GM06990 (cell line): ENCODE measurements around the gene AGO4.
"Not testable (repeated sequence)": the region's sequence is repeated elsewhere in the genome, so short reads cannot be mapped to it uniquely, and the experiment has no call there.

ENCODE experiments used
- DNase-seq: peaks from one replicate; pipeline ENCODE4 v3.0.0-alpha.2; 2011; ENCODE audit not compliant: insufficient read length; ENCODE audit errors: extremely low read depth
- H3K27me3 ChIP-seq: replicated peaks from 2 replicates; pipeline ENCODE4 v1.6.0; 2011; ENCODE audit warnings: low read length; ENCODE audit not compliant: control insufficient read depth, insufficient read depth
- H3K36me3 ChIP-seq: 2 replicates; pipeline ENCODE4 v1.5.1; 2011; ENCODE audit warnings: low read length; ENCODE audit not compliant: control insufficient read depth, insufficient read depth
- H3K4me3 ChIP-seq: replicated peaks from 2 replicates; pipeline ENCODE4 v1.5.1; 2011; ENCODE audit warnings: low read depth, mild to moderate bottlenecking, control low read depth, low read length
- TF ChIP-seq, protein P1 (sequence below): IDR thresholded peaks from 2 replicates; pipeline ENCODE4 v1.5.1; 2011; ENCODE audit warnings: low read length, control low read depth, mild to moderate bottlenecking, inconsistent platforms; ENCODE audit not compliant: insufficient read depth, poor library complexity, severe bottlenecking

The AGO4 gene

DNA sequence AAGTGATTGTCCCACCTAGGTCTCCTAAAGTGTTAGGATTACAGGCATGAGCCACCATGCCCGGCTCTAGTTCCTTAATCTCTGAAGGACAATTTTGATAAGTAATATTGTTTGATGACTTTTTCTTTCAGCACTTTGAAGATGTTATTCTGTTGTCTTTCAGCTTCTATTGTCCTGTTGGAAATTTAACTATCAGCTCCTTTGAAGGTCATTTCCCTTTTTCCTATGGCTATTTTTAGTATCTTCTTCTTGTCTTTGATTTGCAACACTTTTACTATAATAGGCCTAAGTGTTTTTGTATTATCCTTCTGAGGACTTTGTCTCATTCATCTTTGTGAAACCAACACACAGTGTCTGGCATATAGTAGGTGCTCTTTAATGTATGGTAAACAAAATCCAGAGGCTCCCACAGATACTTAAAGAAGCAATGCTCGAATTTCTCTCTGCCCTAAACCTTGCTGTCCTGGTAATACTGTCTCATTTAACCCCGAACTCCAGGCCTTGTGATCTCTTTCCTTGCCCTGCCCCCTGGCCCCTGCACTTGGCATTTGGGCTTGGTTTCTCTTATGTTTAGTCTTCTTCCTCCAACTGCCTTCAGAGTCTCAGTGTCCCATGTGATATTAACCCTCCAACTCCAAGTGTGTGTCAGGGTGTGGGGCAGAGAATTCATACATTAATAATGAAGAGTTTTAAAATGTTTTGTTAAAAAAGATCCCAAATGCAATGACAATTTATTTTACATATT, 56.2 kb downstream of the AGO4 start:
- TF ChIP-seq, protein P1, sequence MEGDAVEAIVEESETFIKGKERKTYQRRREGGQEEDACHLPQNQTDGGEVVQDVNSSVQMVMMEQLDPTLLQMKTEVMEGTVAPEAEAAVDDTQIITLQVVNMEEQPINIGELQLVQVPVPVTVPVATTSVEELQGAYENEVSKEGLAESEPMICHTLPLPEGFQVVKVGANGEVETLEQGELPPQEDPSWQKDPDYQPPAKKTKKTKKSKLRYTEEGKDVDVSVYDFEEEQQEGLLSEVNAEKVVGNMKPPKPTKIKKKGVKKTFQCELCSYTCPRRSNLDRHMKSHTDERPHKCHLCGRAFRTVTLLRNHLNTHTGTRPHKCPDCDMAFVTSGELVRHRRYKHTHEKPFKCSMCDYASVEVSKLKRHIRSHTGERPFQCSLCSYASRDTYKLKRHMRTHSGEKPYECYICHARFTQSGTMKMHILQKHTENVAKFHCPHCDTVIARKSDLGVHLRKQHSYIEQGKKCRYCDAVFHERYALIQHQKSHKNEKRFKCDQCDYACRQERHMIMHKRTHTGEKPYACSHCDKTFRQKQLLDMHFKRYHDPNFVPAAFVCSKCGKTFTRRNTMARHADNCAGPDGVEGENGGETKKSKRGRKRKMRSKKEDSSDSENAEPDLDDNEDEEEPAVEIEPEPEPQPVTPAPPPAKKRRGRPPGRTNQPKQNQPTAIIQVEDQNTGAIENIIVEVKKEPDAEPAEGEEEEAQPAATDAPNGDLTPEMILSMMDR, result no peak
- Histone ChIP-seq H3K4me3 (no peak overlapping the region), H3K36me3 (no peaks in the 10 kb centered on the region), H3K27me3 (no peaks in the 10 kb centered on the region)
- no peak for DNase-seq

DNA sequence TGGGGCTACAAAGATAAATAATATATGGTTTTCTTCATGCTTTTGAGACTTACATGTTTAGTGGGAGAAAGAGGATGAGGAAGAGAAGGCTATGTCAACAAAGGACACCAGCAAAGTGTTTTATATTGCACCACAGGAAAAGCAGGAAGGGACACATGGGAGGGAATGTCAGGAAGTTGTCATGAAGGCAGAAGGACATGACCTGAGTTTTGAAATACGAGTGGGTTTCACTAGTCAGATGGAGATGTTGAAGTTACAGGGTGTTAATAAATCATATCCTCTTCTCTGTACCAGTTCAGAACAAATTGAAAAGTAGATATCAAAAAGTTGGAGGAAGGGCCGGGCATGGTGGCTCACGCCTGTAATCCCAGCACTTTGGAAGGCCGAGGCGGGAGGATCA, 57.0 kb downstream of the AGO4 start:
- no peak overlapping the region for H3K4me3 ChIP-seq
- TF ChIP-seq, protein P1, result no peak
- no peaks in the 10 kb centered on the region for H3K36me3 ChIP-seq
- DNase-seq, result no peak
- H3K27me3 ChIP-seq, result no peaks in the 10 kb centered on the region

DNA sequence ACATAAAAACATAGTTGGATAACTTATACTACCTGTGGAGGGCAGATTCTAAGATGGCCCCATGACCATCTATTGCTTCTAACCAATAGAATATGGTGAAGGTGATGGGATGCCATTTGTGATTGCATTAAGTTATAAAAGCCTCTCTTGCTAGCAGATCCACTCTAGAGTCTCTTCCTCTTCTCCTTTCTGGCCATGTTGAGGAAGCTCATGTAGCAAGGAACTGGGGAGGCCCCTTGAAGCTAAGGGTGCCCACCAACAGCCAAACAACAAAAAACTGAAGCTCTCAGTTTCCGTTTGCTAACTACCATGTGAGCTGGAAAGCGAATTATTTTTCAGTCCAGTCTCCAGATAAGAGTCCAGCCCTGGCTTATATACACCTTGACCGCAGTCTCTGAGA, 59.2 kb downstream of the AGO4 start:
- Histone ChIP-seq H3K27me3 (no peaks in the 10 kb centered on the region), H3K36me3 (no peaks in the 10 kb centered on the region), H3K4me3 (no peak overlapping the region)
- TF ChIP-seq, protein P1, result no peak
- DNase-seq, result no peak

DNA sequence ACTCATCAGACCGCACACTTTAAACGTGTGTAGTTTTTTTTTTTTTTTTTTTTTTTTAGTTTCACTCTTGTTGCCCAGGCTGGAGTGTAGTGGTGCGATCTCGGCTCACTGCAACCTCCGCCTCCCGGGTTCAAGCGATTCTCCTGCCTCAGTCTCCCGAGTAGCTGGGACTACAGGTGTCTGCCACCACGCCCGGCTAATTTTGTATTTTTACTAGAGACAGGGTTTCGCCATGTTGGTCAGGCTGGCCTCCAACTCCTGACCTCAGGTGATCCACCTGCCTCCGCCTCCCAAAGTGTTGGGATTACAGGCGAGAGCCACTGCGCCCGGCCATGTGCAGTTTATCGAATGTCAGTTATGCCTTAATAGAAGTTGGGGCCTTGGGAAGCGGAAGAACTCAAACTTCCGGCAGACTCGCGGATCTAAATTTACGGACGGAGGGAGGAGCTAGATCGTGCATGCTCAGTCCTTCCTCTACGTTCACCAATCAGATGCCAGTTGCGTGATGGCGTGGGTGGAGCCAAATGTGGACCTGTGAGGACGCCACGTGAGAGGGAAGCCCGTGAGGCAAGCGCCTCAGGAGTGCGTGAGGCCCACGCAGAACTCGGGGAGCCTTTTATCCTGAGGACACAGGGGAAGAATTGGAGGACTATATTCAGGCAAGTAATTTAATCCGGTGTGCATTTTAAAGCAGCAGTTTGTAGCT, 61.6 kb downstream of the AGO4 start:
- H3K4me3 ChIP-seq, H3K27me3 ChIP-seq, DNase-seq: not testable (repeated sequence)

DNA sequence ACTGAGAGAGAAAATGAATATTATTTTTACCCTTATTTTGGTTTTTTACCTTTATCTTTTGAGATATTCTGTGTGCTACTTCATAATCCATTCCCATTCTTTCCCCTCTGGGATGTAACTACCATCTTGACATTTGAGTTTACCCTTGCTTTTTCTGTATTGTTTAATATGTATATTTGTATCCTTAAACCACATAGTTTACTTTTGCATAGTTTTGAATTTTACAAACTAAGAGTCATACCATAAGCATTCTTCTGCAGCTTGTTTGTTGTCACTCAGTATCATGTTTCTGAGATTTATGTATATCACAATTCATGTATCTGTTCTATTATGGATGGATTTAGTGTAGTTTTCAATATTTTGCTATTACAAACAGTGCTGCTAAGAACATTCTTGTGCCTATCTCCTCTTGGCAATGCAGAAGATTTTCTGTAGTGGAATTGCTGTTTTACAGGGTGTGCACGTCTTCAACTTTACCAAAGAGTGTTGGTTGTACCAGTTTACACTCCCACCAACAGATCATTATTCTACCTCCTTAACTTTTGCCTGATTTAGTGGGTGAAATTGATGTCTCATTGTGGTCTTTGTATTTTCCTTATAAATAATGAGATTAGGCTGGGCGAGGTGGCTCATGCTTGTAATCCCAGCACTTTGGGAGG, 63.0 kb downstream of the AGO4 start:
- Histone ChIP-seq H3K27me3 (no peaks in the 10 kb centered on the region), H3K4me3 (no peak overlapping the region), H3K36me3 (no peaks in the 10 kb centered on the region)
- TF ChIP-seq, protein P1, result no peak
- no peak for DNase-seq

More for the DNA sequence above, 61.6 kb downstream of the AGO4 start:
- H3K36me3 ChIP-seq, result not testable (repeated sequence)

DNA sequence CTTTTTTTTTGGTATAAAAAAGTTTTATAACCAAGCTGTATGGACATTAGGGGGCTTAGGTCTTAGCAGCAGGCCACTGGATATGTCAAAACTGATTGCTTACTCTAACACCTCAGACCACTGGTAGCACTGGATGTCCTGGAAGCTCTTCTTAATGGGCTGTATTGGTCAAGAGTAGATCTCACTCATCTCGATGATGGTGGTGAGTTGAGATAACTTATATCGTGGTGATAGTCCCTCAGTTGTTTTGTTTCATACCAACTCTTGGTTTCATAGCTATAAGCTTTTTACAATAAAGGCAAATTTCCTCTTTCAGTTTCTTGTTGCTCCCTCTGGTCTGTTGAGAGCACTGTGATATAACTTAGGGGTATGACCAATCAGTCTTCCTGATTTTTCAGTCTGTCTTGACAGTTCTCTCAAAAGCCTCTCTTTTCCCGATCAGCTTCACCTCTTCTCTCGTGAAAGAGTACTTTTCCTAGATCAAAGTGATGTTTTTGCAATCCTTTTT, 65.5 kb downstream of the AGO4 start:
- TF ChIP-seq, protein P1, result no peak

DNA sequence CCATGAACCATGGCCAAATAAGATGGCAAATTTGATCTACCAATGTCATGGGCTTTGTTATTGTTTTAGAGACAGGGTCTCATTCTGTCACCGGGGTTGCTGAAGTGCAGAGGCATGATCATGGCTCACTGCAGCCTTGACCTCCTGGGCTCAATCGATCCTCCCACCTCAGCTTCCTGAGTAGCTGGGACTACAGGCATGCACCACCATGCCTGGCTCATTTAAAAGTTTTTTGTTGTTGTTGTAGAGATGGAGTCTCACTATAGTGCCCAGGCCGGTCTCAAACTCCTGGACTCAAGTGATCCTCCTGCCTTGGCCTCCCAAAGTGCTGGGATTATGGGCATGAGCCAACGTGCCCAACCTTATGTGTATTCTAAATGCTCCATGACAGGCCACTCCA, 66.3 kb downstream of the AGO4 start:
- H3K4me3 ChIP-seq, DNase-seq, H3K27me3 ChIP-seq: not testable (repeated sequence)

More for the DNA sequence above, 65.5 kb downstream of the AGO4 start:
- H3K27me3 ChIP-seq, result no peaks in the 10 kb centered on the region
- no peak overlapping the region for H3K4me3 ChIP-seq
- no peaks in the 10 kb centered on the region for H3K36me3 ChIP-seq
- no peak for DNase-seq

More for the DNA sequence above, 66.3 kb downstream of the AGO4 start:
- H3K36me3 ChIP-seq, result not testable (repeated sequence)
